CD8-positive, alpha-beta memory T cell (primary cell): ENCODE data around the gene ADAMTS2. TPM values are rescaled to one million over a fixed set of nuclear protein-coding genes. Genes with fewer than 3 reads are reported as not detected.

Experiments used
- CTCF ChIA-PET: fragments of 350-600 bp; sonication (Branson Sonifier 250); formaldehyde crosslinking; loops from one replicate; lab custom pipeline; 2021; ENCODE audit warnings: antibody characterized with exemption; lab: Charles Lee
- POLR2A ChIA-PET: fragments of 350-600 bp; sonication (Branson Sonifier 250); formaldehyde crosslinking; loops from one replicate; lab custom pipeline; 2021; ENCODE audit warnings: antibody characterized with exemption; lab: Charles Lee
- DNase-seq, 5 donors: peaks; one replicate each; pipeline versions ENCODE4 v3.0.0 to v3.0.0-alpha.2; 2020 to 2022; ENCODE audit warnings: mixed read lengths in 1 of 5
- H3K27ac ChIP-seq: one replicate; pipeline ENCODE4 v1.7.0; 2013; ENCODE audit warnings: low read depth, mild to moderate bottlenecking, low read length, moderate library complexity
- H3K27me3 ChIP-seq: 2 replicates; pipeline ENCODE4 v1.7.0; 2013; ENCODE audit warnings: low read length, mild to moderate bottlenecking; ENCODE audit not compliant: insufficient read depth, poor library complexity, severe bottlenecking
- H3K36me3 ChIP-seq: 2 replicates; pipeline ENCODE4 v1.7.0; 2013; ENCODE audit warnings: mild to moderate bottlenecking, low read length, moderate library complexity; ENCODE audit not compliant: insufficient read depth
- H3K4me1 ChIP-seq: 2 replicates; pipeline ENCODE4 v1.7.0; 2013; ENCODE audit warnings: mild to moderate bottlenecking, low read length, moderate library complexity; ENCODE audit not compliant: insufficient read depth
- H3K4me3 ChIP-seq: 2 replicates; pipeline ENCODE4 v1.7.0; 2013; ENCODE audit warnings: mild to moderate bottlenecking, low read length
- H3K9me3 ChIP-seq: 2 replicates; pipeline ENCODE4 v1.7.0; 2013; ENCODE audit warnings: mild to moderate bottlenecking, low read length
- H3K27ac Mint-ChIP-seq, 8 donors: one replicate each; pipeline ENCODE4 v1.8.0; 2020 to 2021; ENCODE audit warnings: mixed read lengths in 8 of 8, mild to moderate bottlenecking in 6 of 8, inconsistent platforms in 3 of 8, moderate library complexity in 3 of 8
- H3K27me3 Mint-ChIP-seq, 2 donors: one replicate each; pipeline ENCODE4 v1.8.0; 2020 to 2021; ENCODE audit warnings: mixed read lengths in 2 of 2, mild to moderate bottlenecking in 1 of 2, moderate library complexity in 1 of 2
- H3K36me3 Mint-ChIP-seq, 3 donors: one replicate each; pipeline ENCODE4 v1.8.0; 2020 to 2021; ENCODE audit warnings: mixed read lengths in 3 of 3, inconsistent platforms in 1 of 3, mild to moderate bottlenecking in 1 of 3
- H3K4me1 Mint-ChIP-seq, 3 donors: one replicate each; pipeline ENCODE4 v1.8.0; 2020 to 2021; ENCODE audit warnings: mixed read lengths in 3 of 3, inconsistent platforms in 1 of 3, mild to moderate bottlenecking in 1 of 3
- H3K4me3 Mint-ChIP-seq, 7 donors: one replicate each; pipeline ENCODE4 v1.8.0; 2020 to 2021; ENCODE audit warnings: mixed read lengths in 7 of 7, mild to moderate bottlenecking in 6 of 7, moderate library complexity in 4 of 7, inconsistent platforms in 2 of 7
- H3K9me3 Mint-ChIP-seq, 5 donors: one replicate each; pipeline ENCODE4 v1.8.0; 2020 to 2022; ENCODE audit warnings: mixed read lengths in 5 of 5, mild to moderate bottlenecking in 3 of 5, moderate library complexity in 2 of 5, inconsistent platforms in 1 of 5
- polyA plus RNA-seq: library from polyadenylated mRNA; unstranded; fragments of 300-500 nt; fragmentation: Illumina TruSeq; gene quantifications from one replicate; pipeline ENCODE4 v1.2.3, GENCODE V29; 2021
- total RNA-seq, 2 experiments: library from RNA; stranded (reverse); gene quantifications; one replicate each; pipeline ENCODE4 v1.2.3, GENCODE V29; 2021

Gene ADAMTS2
- total and polyA plus RNA-seq, 3 experiments from 2014 or later = not detected

DNA sequence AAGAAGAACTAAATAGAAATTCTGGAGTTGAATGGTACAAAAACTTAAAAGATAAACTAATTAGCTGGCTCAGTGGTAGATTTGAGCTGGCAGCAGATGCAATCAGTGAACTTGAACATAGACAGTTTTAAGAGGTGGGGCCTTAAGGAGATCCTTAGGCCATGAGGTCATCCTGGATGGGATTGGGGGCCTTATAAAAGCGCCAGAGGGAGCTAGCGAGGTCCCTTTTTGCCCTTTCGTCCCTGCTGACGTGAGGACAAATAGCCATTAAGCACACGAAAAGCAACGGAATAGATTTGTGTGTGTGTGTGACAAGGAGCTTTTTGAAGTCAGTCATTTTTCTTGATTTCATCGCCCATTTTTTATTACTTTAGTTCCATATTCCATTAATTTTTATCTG is 201.8 kb downstream of the ADAMTS2 start:
- H3K4me1 Mint-ChIP-seq = peaks cover 3 to 14% (median 10%) of the 10 kb centered on the region in 3 donors
- Histone ChIP-seq H3K36me3 (no peaks in the 10 kb centered on the region), H3K4me1 (no peaks in the 10 kb centered on the region), H3K4me3 (no peak overlapping the region), H3K27ac (no peak overlapping the region), H3K27me3 (no peaks in the 10 kb centered on the region), H3K9me3 (no peaks in the 10 kb centered on the region)
- no peak overlapping the region for H3K4me3 Mint-ChIP-seq
- H3K36me3 Mint-ChIP-seq = no peaks in the 10 kb centered on the region
- no peak overlapping the region for H3K27ac Mint-ChIP-seq
- DNase-seq = no peak
- H3K9me3 Mint-ChIP-seq = peaks cover 0 to 3% (median 0%) of the 10 kb centered on the region in 5 donors
- peaks cover 0 to 2% of the 10 kb centered on the region in 2 donors for H3K27me3 Mint-ChIP-seq
- ChIA-PET POLR2A (no interaction called here), CTCF (no interaction called here)

DNA sequence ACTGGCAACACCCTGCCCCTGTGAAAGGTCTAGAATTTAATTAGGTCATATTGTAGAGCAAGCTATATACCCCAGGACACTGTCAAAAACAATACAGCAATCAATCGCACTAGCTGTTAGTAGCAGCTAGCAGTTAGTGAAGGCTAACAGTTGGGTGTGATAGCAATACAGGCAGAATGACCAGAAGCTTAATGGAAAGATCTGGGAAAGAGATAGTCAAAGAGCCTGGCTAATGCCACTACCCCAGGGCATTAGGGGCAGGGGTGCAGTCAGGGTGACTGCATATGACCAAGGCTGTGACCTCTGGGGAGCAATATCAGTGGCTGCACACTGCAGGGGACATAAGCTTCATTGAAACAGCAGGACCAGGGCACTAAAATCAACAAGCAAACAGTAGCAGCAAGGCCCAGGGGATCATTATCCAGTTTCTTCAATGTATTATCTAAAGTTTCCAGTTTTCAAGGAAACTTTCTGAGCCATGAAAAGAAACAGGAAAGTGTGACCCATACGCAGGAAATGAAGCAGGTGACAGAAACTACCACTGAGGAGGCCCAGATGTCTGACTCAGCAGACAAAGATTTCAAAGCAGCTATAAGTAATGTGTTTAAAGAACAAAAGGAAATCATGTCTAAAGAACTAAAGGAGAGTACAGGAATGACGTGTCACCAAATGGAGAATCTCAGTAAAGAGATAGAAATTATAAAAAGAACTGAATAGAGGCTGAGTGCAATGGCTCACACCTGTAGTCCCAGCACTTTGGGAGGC is 202.6 kb downstream of the ADAMTS2 start:
- Mint-ChIP-seq H3K27ac (no peak overlapping the region), H3K4me1 (peaks cover 3 to 14% (median 10%) of the 10 kb centered on the region in 3 donors), H3K4me3 (no peak overlapping the region), H3K9me3 (peaks cover 0 to 3% (median 0%) of the 10 kb centered on the region in 5 donors), H3K27me3 (peaks cover 0 to 2% of the 10 kb centered on the region in 2 donors), H3K36me3 (no peaks in the 10 kb centered on the region)
- H3K36me3 ChIP-seq = no peaks in the 10 kb centered on the region
- H3K4me1 ChIP-seq = no peaks in the 10 kb centered on the region
- H3K9me3 ChIP-seq = no peaks in the 10 kb centered on the region
- no peak for DNase-seq
- H3K4me3 ChIP-seq = no peak overlapping the region
- ChIA-PET POLR2A (no interaction called here), CTCF (no interaction called here)
- H3K27me3 ChIP-seq = no peaks in the 10 kb centered on the region
- H3K27ac ChIP-seq = no peak overlapping the region

DNA sequence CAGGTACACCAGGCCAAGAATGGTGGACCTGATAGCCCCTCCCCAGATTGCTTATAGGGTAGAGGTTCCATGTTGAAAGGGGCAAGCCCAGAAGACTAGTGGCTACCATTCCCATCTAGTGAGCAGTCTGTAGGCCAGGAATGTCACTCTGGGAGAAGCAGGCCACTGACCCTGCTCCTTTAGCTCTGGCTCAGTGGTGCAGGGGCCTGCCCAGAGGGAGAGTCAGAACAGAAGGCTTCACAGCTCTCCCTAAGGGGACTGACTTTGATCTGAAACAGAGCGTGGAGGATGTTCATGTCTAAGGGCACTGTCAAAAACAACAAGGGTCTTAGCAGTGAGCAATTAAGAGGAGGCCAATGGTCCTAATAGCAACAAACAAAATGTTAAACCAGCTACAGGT is 203.4 kb downstream of the ADAMTS2 start:
- no peak overlapping the region for H3K4me3 Mint-ChIP-seq
- Histone ChIP-seq H3K4me3 (no peak overlapping the region), H3K27me3 (no peaks in the 10 kb centered on the region), H3K9me3 (no peaks in the 10 kb centered on the region), H3K36me3 (no peaks in the 10 kb centered on the region), H3K4me1 (no peaks in the 10 kb centered on the region), H3K27ac (no peak overlapping the region)
- CTCF ChIA-PET = interaction anchor here (0.6 kb wide), 1 partner anchor 17 kb away, joined by 4 read pairs; no protein-coding TSS in a partner anchor
- no peak overlapping the region for H3K27ac Mint-ChIP-seq
- peaks cover 0 to 3% (median 0%) of the 10 kb centered on the region in 5 donors for H3K9me3 Mint-ChIP-seq
- peaks cover 0 to 2% of the 10 kb centered on the region in 2 donors for H3K27me3 Mint-ChIP-seq
- DNase-seq = no peak
- H3K36me3 Mint-ChIP-seq = no peaks in the 10 kb centered on the region
- POLR2A ChIA-PET = no interaction called here
- peaks cover 3 to 14% (median 10%) of the 10 kb centered on the region in 3 donors for H3K4me1 Mint-ChIP-seq

DNA sequence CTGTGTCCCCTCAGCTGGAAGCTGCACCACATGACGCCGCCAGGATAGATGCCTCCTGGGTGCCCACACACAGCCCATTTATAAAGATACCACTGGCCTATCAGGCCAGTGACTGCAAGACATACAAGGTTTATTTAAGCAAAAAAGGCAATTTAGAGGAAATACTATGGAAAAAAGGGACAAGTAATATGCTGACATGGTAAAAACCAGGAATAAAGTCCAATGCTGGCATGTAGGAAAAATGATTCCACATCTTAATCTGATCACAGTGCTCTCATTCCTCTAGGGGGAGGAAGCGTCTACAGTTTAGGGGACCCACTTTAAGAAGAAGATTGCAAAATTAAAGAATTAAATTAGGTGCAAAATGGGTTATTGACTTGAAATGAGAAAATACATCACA is 205.0 kb downstream of the ADAMTS2 start:
- Mint-ChIP-seq H3K36me3 (no peaks in the 10 kb centered on the region), H3K27ac (no peak overlapping the region), H3K27me3 (peaks cover 0 to 2% of the 10 kb centered on the region in 2 donors), H3K4me3 (no peak overlapping the region), H3K9me3 (no peaks in the 10 kb centered on the region), H3K4me1 (peaks cover 0 to 8% (median 6%) of the 10 kb centered on the region in 3 donors)
- Histone ChIP-seq H3K9me3 (no peaks in the 10 kb centered on the region), H3K27ac (no peak overlapping the region), H3K27me3 (no peaks in the 10 kb centered on the region), H3K4me3 (no peak overlapping the region), H3K4me1 (no peaks in the 10 kb centered on the region), H3K36me3 (no peaks in the 10 kb centered on the region)
- POLR2A ChIA-PET = no interaction called here
- CTCF ChIA-PET = no interaction called here
- no peak for DNase-seq

DNA sequence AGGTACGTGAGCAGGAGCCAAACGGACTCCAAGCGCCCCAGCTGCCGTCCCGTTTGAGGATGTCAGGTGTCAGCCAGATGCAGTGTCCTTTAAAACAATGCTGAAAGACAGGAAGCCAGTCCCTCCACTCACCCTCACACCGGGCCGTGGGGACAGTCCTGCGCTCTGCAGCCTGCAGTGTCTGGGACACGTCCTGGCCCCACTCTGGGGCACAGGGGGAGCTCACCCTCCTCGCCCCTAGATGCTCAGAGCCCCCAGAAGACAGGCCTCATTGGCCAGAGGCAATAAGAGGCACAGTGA is 205.4 kb downstream of the ADAMTS2 start:
- H3K9me3 ChIP-seq = no peaks in the 10 kb centered on the region
- no peaks in the 10 kb centered on the region for H3K27me3 ChIP-seq
- no peak overlapping the region for H3K4me3 ChIP-seq
- no peak overlapping the region for H3K4me3 Mint-ChIP-seq
- no peaks in the 10 kb centered on the region for H3K36me3 Mint-ChIP-seq
- DNase-seq = no peak
- H3K27ac ChIP-seq = no peak overlapping the region
- H3K4me1 ChIP-seq = no peaks in the 10 kb centered on the region
- no peaks in the 10 kb centered on the region for H3K36me3 ChIP-seq
- peaks cover 0 to 8% (median 6%) of the 10 kb centered on the region in 3 donors for H3K4me1 Mint-ChIP-seq
- ChIA-PET CTCF (no interaction called here), POLR2A (no interaction called here)
- no peak overlapping the region for H3K27ac Mint-ChIP-seq
- H3K9me3 Mint-ChIP-seq = no peaks in the 10 kb centered on the region
- H3K27me3 Mint-ChIP-seq = peaks cover 0 to 2% of the 10 kb centered on the region in 2 donors

DNA sequence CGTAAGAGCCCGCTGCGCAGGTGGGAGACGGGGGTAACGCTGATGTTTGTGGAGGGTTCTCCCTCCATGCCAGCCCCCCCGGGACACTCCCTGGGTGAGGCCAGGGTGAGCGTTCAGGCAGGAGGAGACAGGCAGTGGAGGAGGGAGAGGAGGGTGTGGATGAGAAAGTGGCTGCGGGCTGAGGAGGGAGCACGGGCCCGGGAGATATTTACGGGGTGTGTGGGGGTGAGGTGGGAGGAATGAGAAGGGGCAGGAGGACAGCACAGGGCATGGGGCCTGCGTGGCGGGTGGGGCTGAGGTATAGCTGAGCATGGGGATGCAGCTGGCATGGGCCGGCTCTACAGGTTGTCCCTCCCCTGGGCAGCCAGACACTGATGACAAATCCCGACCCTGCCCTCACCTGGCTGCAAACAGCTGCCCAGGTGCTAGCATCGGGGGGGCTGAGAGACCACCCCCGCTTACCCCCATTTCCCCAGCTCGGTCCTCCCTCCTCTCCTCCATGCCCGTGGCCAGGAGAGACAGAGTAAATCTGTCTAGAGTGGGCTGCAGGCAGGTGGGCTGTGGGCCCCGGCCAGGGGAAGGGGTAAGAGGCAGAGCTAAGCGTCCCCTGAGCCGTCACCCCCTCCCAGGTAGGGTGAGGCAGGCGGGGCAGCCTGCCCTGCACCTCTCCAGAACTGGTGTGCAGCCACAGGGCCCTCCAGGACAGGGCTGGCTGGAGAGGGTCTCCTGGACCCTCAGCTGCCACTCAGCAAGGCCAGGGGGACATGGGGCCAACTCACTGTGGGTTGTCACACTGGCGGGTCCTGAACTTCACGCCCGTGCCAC is 205.9 kb downstream of the ADAMTS2 start:
- no peaks in the 10 kb centered on the region for H3K36me3 Mint-ChIP-seq
- no peak overlapping the region for H3K27ac Mint-ChIP-seq
- no peak for DNase-seq
- H3K4me1 ChIP-seq = no peaks in the 10 kb centered on the region
- no peaks in the 10 kb centered on the region for H3K27me3 ChIP-seq
- H3K9me3 Mint-ChIP-seq = no peaks in the 10 kb centered on the region
- no peaks in the 10 kb centered on the region for H3K9me3 ChIP-seq
- H3K4me3 Mint-ChIP-seq = no peak overlapping the region
- H3K4me3 ChIP-seq = no peak overlapping the region
- peaks cover 0 to 8% (median 6%) of the 10 kb centered on the region in 3 donors for H3K4me1 Mint-ChIP-seq
- peaks cover 0 to 2% of the 10 kb centered on the region in 2 donors for H3K27me3 Mint-ChIP-seq
- H3K36me3 ChIP-seq = no peaks in the 10 kb centered on the region
- ChIA-PET POLR2A (no interaction called here), CTCF (no interaction called here)
- H3K27ac ChIP-seq = no peak overlapping the region

DNA sequence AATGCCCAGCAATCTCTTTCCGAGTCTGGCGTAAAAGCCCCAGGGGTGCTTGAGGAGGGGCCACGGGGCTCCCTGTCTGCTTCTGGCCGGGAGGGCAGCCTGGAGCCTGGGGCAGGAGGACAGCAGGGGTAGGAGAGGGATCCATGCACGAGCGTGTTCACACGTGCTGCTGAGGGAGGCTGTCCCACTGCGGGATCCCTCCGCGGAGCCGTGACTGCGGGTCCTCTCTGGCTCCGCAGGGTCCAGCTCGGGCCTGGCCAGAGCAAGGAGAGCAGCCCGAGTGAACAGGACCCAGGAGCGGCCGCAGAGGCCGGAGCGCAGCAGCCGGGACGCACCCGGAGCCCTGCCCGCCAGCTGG is 206.7 kb downstream of the ADAMTS2 start:
- Histone ChIP-seq H3K27ac (no peak overlapping the region), H3K36me3 (no peaks in the 10 kb centered on the region), H3K27me3 (no peaks in the 10 kb centered on the region), H3K4me1 (no peaks in the 10 kb centered on the region), H3K9me3 (no peaks in the 10 kb centered on the region), H3K4me3 (no peak overlapping the region)
- H3K4me1 Mint-ChIP-seq = peaks cover 0 to 8% (median 6%) of the 10 kb centered on the region in 3 donors
- H3K36me3 Mint-ChIP-seq = no peaks in the 10 kb centered on the region
- no peak overlapping the region for H3K27ac Mint-ChIP-seq
- no peak overlapping the region for H3K4me3 Mint-ChIP-seq
- H3K27me3 Mint-ChIP-seq = peaks cover 0 to 2% of the 10 kb centered on the region in 2 donors
- DNase-seq = no peak
- H3K9me3 Mint-ChIP-seq = peaks cover 0 to 2% (median 0%) of the 10 kb centered on the region in 5 donors
- ChIA-PET CTCF (no interaction called here), POLR2A (no interaction called here)
